Fibroblast of the aortic adventitia (primary cell): ENCODE results near the gene NCMAP. TPM values are rescaled to one million over a fixed set of nuclear protein-coding genes. Genes with fewer than 3 reads are reported as not detected.
"Not testable (repeated sequence)": the region's sequence is repeated elsewhere in the genome, so short reads cannot be mapped to it uniquely, and the experiment has no call there.

Source experiments
- DNase-seq: peaks from one replicate; pipeline ENCODE4 v3.0.0-alpha.2; 2010; ENCODE audit warnings: low read depth
- H3K4me3 ChIP-seq: 2 replicates; pipeline ENCODE4 v1.5.1; 2011; ENCODE audit warnings: low read depth, mild to moderate bottlenecking, control low read depth, low read length, moderate library complexity
- total RNA-seq: library from RNA; depleted of rRNA; stranded (reverse); fragments of >200 nt; gene quantifications from 2 replicates; pipeline ENCODE4 v1.2.3, GENCODE V29; 2012; ENCODE audit warnings: low replicate concordance
- TF ChIP-seq, protein P1 (sequence below): IDR thresholded peaks from 2 replicates; pipeline ENCODE4 v1.5.1; 2011; ENCODE audit warnings: mild to moderate bottlenecking, low read length, control low read depth, inconsistent platforms; ENCODE audit not compliant: insufficient read depth

The NCMAP gene
- total RNA-seq, 1 donor, result not detected

DNA sequence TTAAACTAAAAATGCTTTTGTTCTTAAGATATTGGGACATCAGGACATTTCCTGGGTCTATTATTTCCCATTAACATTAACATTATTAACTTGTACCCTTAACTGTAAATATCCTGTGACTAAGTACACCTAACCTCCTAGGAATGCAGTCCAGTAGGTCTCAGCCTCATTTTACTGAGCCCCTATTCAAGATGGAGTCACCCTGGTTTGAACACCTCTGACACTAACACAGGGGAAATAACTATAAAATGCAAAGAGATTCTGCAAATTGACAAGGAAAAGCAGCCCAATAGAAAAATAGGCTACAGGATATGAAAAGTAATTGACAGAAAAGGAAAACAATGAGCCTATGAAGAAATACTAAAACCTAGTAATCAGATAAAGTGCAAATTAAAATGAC, 11.6 kb upstream of the NCMAP start:
- no peak for DNase-seq
- H3K4me3 ChIP-seq, result no peak overlapping the region
- TF ChIP-seq, protein P1, sequence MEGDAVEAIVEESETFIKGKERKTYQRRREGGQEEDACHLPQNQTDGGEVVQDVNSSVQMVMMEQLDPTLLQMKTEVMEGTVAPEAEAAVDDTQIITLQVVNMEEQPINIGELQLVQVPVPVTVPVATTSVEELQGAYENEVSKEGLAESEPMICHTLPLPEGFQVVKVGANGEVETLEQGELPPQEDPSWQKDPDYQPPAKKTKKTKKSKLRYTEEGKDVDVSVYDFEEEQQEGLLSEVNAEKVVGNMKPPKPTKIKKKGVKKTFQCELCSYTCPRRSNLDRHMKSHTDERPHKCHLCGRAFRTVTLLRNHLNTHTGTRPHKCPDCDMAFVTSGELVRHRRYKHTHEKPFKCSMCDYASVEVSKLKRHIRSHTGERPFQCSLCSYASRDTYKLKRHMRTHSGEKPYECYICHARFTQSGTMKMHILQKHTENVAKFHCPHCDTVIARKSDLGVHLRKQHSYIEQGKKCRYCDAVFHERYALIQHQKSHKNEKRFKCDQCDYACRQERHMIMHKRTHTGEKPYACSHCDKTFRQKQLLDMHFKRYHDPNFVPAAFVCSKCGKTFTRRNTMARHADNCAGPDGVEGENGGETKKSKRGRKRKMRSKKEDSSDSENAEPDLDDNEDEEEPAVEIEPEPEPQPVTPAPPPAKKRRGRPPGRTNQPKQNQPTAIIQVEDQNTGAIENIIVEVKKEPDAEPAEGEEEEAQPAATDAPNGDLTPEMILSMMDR, result no peak

GRCh38 chr1:24545662-24546061, 10.2 kb upstream of the NCMAP start:
- TF ChIP-seq, protein P1, result no peak
- DNase-seq, result no peak
- H3K4me3 ChIP-seq, result no peak overlapping the region

DNA sequence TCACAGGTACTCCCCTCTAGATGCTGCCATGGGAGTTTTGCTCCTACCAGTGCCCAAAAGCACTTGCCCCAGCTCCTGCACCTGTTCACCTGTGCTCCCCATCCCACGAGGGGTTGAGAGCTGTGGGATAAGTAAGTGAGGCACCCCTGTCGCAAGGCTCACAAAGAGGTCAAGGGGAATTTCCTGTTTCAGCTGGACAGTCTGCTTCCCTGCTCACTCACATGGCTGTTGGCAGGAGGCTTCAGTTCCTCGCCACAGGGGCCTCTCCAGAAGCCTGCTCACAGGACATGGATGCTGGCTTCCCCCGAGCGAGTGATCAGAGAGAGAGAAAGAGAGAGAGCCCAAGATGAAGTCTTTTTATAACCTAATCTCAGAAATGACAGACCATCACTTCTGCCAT, 8.7 kb upstream of the NCMAP start:
- no peak for DNase-seq
- TF ChIP-seq, protein P1, result no peak
- no peak overlapping the region for H3K4me3 ChIP-seq

- DNase-seq, result no peak
- TF ChIP-seq, protein P1, result no peak
- no peak overlapping the region for H3K4me3 ChIP-seq
Measured at GRCh38 chr1:24548070-24548469, 7.8 kb upstream of the NCMAP start.

DNA sequence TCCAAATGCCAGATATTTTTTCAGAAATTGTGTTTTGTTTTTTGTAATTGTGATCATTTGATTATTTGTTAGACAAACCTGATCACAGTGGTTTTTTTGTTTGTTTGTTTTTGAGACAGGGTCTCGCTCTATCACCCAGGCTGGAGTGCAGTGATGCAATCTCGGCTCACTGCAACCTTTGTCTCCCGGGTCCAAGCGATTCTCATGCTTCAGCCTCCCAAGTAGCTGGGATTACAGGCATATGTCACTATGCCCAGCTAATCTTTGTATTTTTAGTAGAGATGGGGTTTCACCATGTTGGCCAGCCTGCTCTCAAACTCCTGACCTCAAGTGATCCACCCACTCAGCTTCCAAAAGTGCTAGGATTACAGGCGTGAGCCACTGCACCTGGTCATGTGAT, 6.7 kb upstream of the NCMAP start:
- DNase-seq, result not testable (repeated sequence)

GRCh38 chr1:24551290-24551959, 4.5 kb upstream of the NCMAP start:
- no peak for DNase-seq
- TF ChIP-seq, protein P1, result no peak
- no peak overlapping the region for H3K4me3 ChIP-seq

More for the DNA sequence above, 6.7 kb upstream of the NCMAP start:
- not testable (repeated sequence) for H3K4me3 ChIP-seq

- DNase-seq, result no peak
- H3K4me3 ChIP-seq, result no peak overlapping the region
- TF ChIP-seq, protein P1, result no peak
Measured at GRCh38 chr1:24551960-24552571, 3.8 kb upstream of the NCMAP start.
